ENCODE results near the gene ARHGEF7. TPM values are rescaled to one million over a fixed set of nuclear protein-coding genes. Genes with fewer than 3 reads are reported as not detected.

The ARHGEF7 gene
- total RNA-seq, 2 experiments from 2014 or later = 67.0 to 71.2 TPM

GRCh38 chr13:111171112-111171511 is 56.0 kb downstream of the ARHGEF7 start:
- ChIA-PET CTCF (interaction anchor here (0.7 kb wide), 1 partner anchor 13 kb away, joined by 3 read pairs; no protein-coding TSS in a partner anchor), POLR2A (interaction anchor here (0.7 kb wide), 1 partner anchor 11 kb away, joined by 3 read pairs; no protein-coding TSS in a partner anchor)
- no peak for TF ChIP-seq CTCF (IDR thresholded peaks at IDR 0.05)
- Mint-ChIP-seq H3K4me3 (no peak overlapping the region), H3K9me3 (peaks cover 11% of the 10 kb centered on the region), H3K27me3 (no peaks in the 10 kb centered on the region), H3K4me1 (ENCODE audit: low read depth) (peaks cover 54% of the 10 kb centered on the region), H3K36me3 (ENCODE audit: low read depth) (peaks cover 42% of the 10 kb centered on the region), H3K27ac (no peak overlapping the region)
- intact Hi-C loops (cut with micrococcal nuclease) = no loop called here
- ATAC-seq (no peak), DNase-seq (no peak)

DNA sequence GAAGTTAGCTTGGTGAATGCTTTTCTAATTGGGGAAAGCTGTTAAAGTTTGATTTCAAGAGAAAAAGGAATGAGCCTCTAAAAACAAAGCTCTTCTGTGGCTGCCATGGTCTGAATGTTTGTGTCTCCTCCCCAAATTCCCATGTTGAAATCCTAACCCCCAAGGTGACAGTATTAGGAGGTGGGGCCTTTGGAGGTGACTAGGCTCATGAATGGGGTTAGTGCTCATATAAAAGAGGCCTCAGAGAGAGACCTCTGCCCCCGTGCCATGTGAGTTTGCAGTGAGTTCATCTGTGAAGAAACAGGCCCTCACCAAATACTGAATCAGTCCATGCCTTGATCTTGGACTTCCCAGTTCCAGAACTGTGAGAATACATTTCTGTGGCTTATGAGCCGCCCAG is 56.5 kb downstream of the ARHGEF7 start:
- Mint-ChIP-seq H3K4me1 (ENCODE audit: low read depth) (peaks cover 54% of the 10 kb centered on the region), H3K36me3 (ENCODE audit: low read depth) (peaks cover 42% of the 10 kb centered on the region), H3K27ac (no peak overlapping the region), H3K4me3 (no peak overlapping the region), H3K9me3 (peaks cover 12% of the 10 kb centered on the region), H3K27me3 (no peaks in the 10 kb centered on the region)
- intact Hi-C loops (cut with micrococcal nuclease) = no loop called here
- ChIA-PET POLR2A (interaction anchor here (0.7 kb wide), 1 partner anchor 11 kb away, joined by 3 read pairs; no protein-coding TSS in a partner anchor), CTCF (interaction anchor here (0.7 kb wide), 1 partner anchor 14 kb away, joined by 3 read pairs; no protein-coding TSS in a partner anchor)
- no peak for TF ChIP-seq CTCF (IDR thresholded peaks at IDR 0.05)
- DNase-seq = no peak
- no peak for ATAC-seq

- peaks cover 12% of the 10 kb centered on the region for H3K9me3 Mint-ChIP-seq
- intact Hi-C loops (cut with micrococcal nuclease) = no loop called here
- DNase-seq (no peak), ATAC-seq (no peak)
- peak overlapping the region; percentile 34 for H3K27ac Mint-ChIP-seq
- peaks cover 51% of the 10 kb centered on the region for H3K36me3 Mint-ChIP-seq (ENCODE audit: low read depth)
- CTCF ChIA-PET = interaction anchor here (0.6 to 1.5 kb wide), 4 partner anchors 14 to 49 kb away, joined by 3 to 5 read pairs (median 4); no protein-coding TSS in a partner anchor
- no peak overlapping the region for H3K4me3 Mint-ChIP-seq
- TF ChIP-seq CTCF (IDR thresholded peaks at IDR 0.05) = no peak
- peaks cover 55% of the 10 kb centered on the region for H3K4me1 Mint-ChIP-seq (ENCODE audit: low read depth)
- POLR2A ChIA-PET = interaction anchor here (1.4 kb wide), 1 partner anchor 10 kb away, joined by 3 read pairs; no protein-coding TSS in a partner anchor
- no peaks in the 10 kb centered on the region for H3K27me3 Mint-ChIP-seq
These were observed 59.4 kb downstream of the ARHGEF7 start for GRCh38 chr13:111174377-111175114.

GRCh38 chr13:111175372-111175771 is 60.3 kb downstream of the ARHGEF7 start:
- ChIA-PET POLR2A (interaction anchor here (1.4 kb wide), 1 partner anchor 9 kb away, joined by 3 read pairs; no protein-coding TSS in a partner anchor), CTCF (interaction anchor here (1.1 to 1.5 kb wide), 2 partner anchors 13 to 17 kb away, joined by 3 to 5 read pairs; no protein-coding TSS in a partner anchor)
- DNase-seq = no peak
- Mint-ChIP-seq H3K4me3 (no peak overlapping the region), H3K36me3 (ENCODE audit: low read depth) (peaks cover 56% of the 10 kb centered on the region), H3K4me1 (ENCODE audit: low read depth) (peaks cover 60% of the 10 kb centered on the region), H3K9me3 (peaks cover 12% of the 10 kb centered on the region), H3K27ac (peak overlapping the region; percentile 70), H3K27me3 (no peaks in the 10 kb centered on the region)
- no peak for ATAC-seq
- no peak for TF ChIP-seq CTCF (IDR thresholded peaks at IDR 0.05)
- intact Hi-C loops (cut with micrococcal nuclease) = no loop called here

DNA sequence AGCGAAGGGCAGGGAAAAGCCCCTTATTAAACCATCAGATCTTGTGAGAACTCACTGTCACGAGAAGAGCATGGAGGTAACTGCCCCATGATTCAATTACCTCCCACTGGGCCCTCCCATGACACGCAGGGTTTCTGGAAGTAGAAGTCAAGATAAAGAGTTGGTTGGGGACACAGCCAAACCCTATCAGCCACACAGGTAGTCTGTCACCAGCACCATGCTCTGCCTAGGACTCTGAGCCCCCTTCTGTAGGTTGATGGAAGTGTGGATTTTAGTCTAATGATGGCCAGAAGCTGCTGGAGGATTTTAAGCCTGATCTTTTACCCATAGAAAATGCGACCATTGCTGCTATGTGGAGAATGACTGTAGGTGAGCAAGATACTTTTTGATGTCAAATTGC is 60.8 kb downstream of the ARHGEF7 start:
- no peak for TF ChIP-seq CTCF (IDR thresholded peaks at IDR 0.05)
- Mint-ChIP-seq H3K4me3 (no peak overlapping the region), H3K27ac (peak overlapping the region; percentile 70), H3K4me1 (ENCODE audit: low read depth) (peaks cover 61% of the 10 kb centered on the region), H3K27me3 (no peaks in the 10 kb centered on the region), H3K9me3 (peaks cover 12% of the 10 kb centered on the region), H3K36me3 (ENCODE audit: low read depth) (peaks cover 55% of the 10 kb centered on the region)
- intact Hi-C loops (cut with micrococcal nuclease) = no loop called here
- no peak for DNase-seq
- no peak for ATAC-seq
- ChIA-PET CTCF (no interaction called here), POLR2A (interaction anchor here (1.1 to 3.0 kb wide), 3 partner anchors 9 to 97 kb away, joined by 3 to 10 read pairs (median 3); no protein-coding TSS in a partner anchor)

All from activated CD8-positive, alpha-beta T cell treated with anti-CD3 and anti-CD28 coated beads for 36 hours (primary cell).